T-helper 17 cell (primary cell): ENCODE data around the gene ITPKB. TPM values are rescaled to one million over a fixed set of nuclear protein-coding genes. Genes with fewer than 3 reads are reported as not detected.

ENCODE experiments used
- ATAC-seq: fragments of 150-1000 bp; cut with Tn5 transposase; 2 replicates; pipeline ENCODE4 v1.10.0; 2021; ENCODE audit warnings: mild to moderate bottlenecking, moderate library complexity
- DNase-seq, 3 donors: peaks; one replicate each; pipeline versions ENCODE4 v3.0.0 to v3.0.0-alpha.2; 2020 to 2021
- H3K9me3 ChIP-seq: one replicate; pipeline ENCODE4 v1.7.0; 2013; ENCODE audit warnings: low read length, mild to moderate bottlenecking; ENCODE audit not compliant: control insufficient read depth, poor library complexity, severe bottlenecking
- H3K27ac Mint-ChIP-seq: one replicate; pipeline ENCODE4 v1.8.0; 2022; ENCODE audit warnings: mild to moderate bottlenecking, moderate library complexity, mixed read lengths
- H3K27me3 Mint-ChIP-seq: one replicate; pipeline ENCODE4 v1.8.0; 2022; ENCODE audit warnings: mixed read lengths
- H3K36me3 Mint-ChIP-seq: one replicate; pipeline ENCODE4 v1.8.0; 2022; ENCODE audit warnings: low read depth, mixed read lengths
- H3K4me1 Mint-ChIP-seq: one replicate; pipeline ENCODE4 v1.8.0; 2022; ENCODE audit warnings: mild to moderate bottlenecking, mixed read lengths
- H3K4me3 Mint-ChIP-seq: one replicate; pipeline ENCODE4 v1.8.0; 2022; ENCODE audit warnings: mild to moderate bottlenecking, moderate library complexity, mixed read lengths
- total RNA-seq, 4 donors: library from RNA in 2 of 4; stranded (reverse) in 2 of 4; gene quantifications; one replicate each; pipeline ENCODE4 v1.2.3 and lab custom pipeline; 2022 to 2026

ITPKB gene
- total RNA-seq (100 to 1,000 TPM; 128 to 166 TPM), total RNA-seq (lab: John Stamatoyannopoulos, UW) (258 to 412 reads per million in 2 donors)

DNA sequence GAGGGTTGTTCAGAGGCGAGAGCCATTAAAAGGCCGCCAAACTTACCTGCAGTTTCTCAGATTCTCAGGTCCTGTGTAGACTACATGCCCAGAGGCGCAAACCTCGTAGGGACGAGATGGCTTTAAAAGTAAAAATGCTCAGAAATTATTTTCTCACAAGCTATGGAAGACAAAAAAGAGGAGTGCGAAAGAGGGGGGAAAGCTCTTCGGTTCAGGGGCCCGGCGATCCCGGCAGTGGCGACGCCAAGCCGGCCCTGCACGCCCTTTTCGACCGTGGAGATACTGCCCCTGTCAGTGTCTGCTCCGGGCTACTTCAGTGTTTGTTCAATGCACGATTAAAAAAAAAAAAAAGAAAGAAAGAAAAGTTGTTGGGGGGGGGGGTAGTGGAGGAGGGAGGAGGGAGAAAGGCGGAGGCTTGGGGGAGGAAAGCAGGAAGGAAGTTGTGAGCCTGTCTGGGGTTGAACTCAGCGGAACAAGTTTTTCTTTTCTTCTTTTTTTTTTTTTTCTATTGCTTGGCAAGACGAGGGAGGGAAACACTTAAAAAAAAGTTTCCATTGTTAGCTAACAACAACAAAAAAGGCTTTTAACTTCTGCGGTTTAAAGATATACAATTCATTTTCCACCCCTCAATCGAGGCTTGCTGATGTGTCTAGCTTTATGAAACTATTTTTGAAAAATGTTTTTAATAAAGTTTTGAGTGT lies at the start of gene ITPKB:
Gene ITPKB, minus strand, starts transcription at position 288 of the 701 bp plus-strand sequence. CDS start 1,824 bp downstream, outside the sequence.
- peak; percentile 32 to 68 (median 44) for DNase-seq
- peaks cover 5% of the 10 kb centered on the region for H3K36me3 Mint-ChIP-seq
- no peaks in the 10 kb centered on the region for H3K27me3 Mint-ChIP-seq
- peak within 1 kb of the TSS; percentile 97 for H3K27ac Mint-ChIP-seq
- peak; percentile 75 for ATAC-seq
- peak within 1 kb of the TSS; percentile 96 for H3K4me3 Mint-ChIP-seq
- no peaks in the 10 kb centered on the region for H3K9me3 ChIP-seq
- H3K4me1 Mint-ChIP-seq = peaks cover 22% of the 10 kb centered on the region

DNA sequence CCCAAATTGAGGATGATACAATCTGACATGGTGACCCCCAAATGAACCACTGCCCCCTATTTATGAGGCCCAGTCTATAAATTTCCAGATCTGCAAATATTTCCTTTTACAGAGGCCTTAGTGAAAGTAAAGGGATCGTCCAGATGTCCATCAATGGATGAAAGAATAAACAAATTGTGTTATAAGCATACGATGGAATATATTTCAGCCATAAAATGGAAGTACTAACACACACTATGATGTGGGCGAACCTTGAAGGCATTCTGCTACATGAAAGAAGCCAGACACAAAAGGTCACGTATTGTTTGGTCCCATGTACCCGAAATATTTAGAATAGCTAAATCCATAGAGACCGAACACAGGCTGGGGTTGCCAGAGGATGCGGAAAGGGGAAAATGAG lies 48.6 kb upstream of the ITPKB start:
- DNase-seq = no peak
- no peaks in the 10 kb centered on the region for H3K9me3 ChIP-seq
- no peak overlapping the region for H3K4me3 Mint-ChIP-seq
- no peak for ATAC-seq
- H3K36me3 Mint-ChIP-seq = no peaks in the 10 kb centered on the region
- no peaks in the 10 kb centered on the region for H3K27me3 Mint-ChIP-seq
- peaks cover 4% of the 10 kb centered on the region for H3K4me1 Mint-ChIP-seq
- no peak overlapping the region for H3K27ac Mint-ChIP-seq

DNA sequence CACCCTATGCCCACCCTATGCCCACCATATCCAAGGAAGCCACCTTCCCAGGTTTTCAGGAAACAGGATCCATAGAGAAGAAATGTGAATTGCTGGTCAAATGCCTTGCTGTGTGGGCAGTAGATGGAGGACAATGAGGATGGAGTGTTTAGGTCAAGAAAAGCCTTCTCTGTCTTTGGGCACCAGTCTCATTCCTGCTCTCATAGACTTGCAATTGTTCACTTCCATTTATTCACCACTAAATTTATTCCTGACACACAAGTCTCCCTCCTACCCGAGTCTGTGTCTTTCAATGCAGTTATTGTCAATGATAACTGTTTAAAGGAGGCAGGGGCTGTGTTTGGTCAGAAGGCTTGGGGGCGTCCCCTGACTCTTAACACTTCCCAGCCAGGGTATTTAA lies 48.0 kb upstream of the ITPKB start:
- ATAC-seq = no peak
- Mint-ChIP-seq H3K36me3 (no peaks in the 10 kb centered on the region), H3K4me3 (no peak overlapping the region), H3K4me1 (peaks cover 4% of the 10 kb centered on the region), H3K27me3 (no peaks in the 10 kb centered on the region), H3K27ac (no peak overlapping the region)
- no peaks in the 10 kb centered on the region for H3K9me3 ChIP-seq
- no peak for DNase-seq

DNA sequence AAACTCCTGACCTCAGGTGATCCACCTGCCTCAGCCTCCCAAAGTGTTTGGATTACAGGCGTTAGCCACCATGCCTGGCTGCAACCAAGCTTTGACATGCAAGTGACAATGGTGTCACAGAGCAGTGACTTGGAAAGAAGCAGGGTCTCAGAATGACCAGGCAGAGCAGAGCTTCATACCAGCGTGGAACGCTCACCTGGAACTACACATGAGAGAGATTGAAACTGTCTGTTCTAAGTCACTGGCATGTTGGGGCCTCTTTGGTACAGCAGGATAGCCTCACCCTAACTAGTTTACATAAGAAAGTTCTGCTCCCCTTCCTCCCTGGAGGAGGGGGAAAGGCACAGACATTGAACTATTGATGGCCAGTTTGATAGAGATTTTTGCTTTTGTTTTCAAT lies 47.5 kb upstream of the ITPKB start:
- H3K27me3 Mint-ChIP-seq = no peaks in the 10 kb centered on the region
- no peak overlapping the region for H3K4me3 Mint-ChIP-seq
- H3K9me3 ChIP-seq = no peaks in the 10 kb centered on the region
- no peak overlapping the region for H3K27ac Mint-ChIP-seq
- DNase-seq = no peak
- no peaks in the 10 kb centered on the region for H3K36me3 Mint-ChIP-seq
- H3K4me1 Mint-ChIP-seq = peaks cover 4% of the 10 kb centered on the region
- no peak for ATAC-seq

DNA sequence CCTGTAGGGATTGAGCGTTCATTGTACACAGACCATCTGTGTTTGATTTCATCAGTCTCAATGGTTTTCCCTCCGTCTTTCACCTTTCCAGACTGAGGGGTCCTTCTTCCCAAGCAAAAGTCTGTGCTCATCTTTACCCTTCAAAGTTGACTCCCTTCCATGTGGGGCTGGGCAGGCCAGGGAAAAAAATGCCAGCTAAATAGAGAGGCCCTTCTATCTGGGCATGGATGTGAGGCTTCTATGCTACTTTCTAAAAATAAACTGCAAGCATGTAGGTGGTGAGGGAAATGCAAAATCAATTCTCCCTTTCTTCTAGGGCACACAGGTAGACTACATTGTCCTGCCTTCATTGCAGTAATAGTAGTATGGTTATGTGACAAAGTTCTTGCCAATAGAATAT lies 46.7 kb upstream of the ITPKB start:
- Mint-ChIP-seq H3K4me1 (peaks cover 6% of the 10 kb centered on the region), H3K36me3 (no peaks in the 10 kb centered on the region), H3K4me3 (no peak overlapping the region), H3K27me3 (no peaks in the 10 kb centered on the region), H3K27ac (no peak overlapping the region)
- no peak for DNase-seq
- ATAC-seq = no peak
- H3K9me3 ChIP-seq = no peaks in the 10 kb centered on the region

DNA sequence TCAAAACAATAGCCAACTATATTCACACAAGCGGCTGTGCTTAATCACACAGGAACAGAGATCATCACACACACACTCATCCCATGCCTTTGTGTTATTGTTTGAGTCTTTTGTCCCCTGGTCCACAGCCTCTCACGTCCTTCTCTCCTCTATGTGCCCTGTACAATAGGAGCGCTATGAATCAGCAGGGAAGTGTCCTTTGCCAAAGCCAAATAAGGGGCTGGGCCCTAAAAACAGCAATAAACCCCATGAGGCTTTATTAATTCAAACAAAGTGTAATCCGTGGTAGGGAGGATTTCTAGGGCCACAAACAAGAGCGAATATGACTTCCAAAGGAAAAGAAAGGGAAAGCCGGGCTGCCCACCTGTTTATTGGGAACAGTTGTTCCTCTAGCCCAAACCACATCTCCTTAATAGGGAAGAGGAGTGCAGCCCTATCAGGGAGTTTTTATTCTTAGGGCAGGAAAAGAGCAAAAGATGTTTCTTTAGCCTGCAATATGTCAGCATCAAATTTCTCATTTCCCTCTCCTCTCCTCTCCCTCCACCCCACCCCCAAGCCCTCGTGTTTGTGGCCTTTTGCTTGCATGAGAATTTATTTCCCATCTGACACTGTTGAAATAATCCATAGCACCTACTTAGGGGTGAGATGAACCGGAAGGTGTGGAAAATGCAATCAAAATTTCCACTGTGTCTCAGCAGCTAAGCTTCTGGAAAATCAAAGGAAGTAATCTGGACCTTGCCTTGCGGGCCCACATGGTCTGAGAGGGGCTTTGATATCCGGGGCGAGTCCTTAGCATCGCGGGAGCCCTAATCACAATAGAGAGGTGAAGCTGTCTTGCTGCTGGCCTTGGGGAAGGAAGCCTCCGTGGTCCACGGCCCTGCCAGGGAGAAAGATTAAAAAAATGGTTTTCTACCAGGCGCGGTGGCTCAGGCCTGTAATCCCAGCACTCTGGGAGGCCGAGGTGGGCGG lies 45.3 kb upstream of the ITPKB start:
- DNase-seq = no peak
- ATAC-seq = no peak
- Mint-ChIP-seq H3K27ac (no peak overlapping the region), H3K4me3 (no peak overlapping the region), H3K4me1 (peaks cover 16% of the 10 kb centered on the region), H3K36me3 (no peaks in the 10 kb centered on the region), H3K27me3 (no peaks in the 10 kb centered on the region)
- H3K9me3 ChIP-seq = no peaks in the 10 kb centered on the region

DNA sequence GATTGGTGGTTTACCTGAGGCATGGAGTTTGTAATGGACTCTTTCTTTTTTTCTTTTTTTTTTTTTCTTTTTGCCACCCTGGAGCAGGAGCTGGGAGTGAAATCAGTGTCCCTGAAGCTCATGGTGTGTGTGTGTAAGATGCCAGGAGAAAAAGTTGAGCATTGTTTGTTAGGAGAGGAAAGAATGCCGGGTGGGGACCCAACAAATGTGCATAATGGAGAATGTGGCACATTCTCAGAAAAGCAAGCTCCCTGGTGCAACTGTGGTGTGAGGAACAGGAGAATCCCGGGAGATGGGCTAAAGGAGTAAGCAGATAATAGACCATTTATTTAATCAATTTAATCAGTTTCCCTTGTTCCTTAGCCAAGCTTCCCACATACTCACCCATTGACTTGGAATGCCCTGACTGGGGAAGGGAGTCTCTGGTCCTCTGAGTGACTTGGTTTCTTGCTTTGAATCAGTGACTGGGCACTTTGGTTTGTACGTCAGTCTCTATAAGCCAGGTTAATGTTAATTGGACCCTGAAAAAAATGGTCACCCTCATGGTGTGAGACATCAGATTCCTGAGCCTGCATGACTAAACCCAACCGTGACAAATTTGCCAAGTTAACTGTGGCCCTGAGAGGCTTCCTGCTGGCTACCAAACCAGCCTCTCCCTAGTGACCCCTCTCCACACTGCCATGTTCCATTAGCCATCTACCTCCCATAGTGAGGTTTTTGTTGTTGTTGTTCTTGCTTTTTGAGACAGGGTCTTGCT lies 43.9 kb upstream of the ITPKB start:
- Mint-ChIP-seq H3K4me3 (no peak overlapping the region), H3K27me3 (no peaks in the 10 kb centered on the region), H3K36me3 (no peaks in the 10 kb centered on the region), H3K4me1 (peaks cover 13% of the 10 kb centered on the region), H3K27ac (no peak overlapping the region)
- DNase-seq = no peak
- no peaks in the 10 kb centered on the region for H3K9me3 ChIP-seq
- no peak for ATAC-seq

DNA sequence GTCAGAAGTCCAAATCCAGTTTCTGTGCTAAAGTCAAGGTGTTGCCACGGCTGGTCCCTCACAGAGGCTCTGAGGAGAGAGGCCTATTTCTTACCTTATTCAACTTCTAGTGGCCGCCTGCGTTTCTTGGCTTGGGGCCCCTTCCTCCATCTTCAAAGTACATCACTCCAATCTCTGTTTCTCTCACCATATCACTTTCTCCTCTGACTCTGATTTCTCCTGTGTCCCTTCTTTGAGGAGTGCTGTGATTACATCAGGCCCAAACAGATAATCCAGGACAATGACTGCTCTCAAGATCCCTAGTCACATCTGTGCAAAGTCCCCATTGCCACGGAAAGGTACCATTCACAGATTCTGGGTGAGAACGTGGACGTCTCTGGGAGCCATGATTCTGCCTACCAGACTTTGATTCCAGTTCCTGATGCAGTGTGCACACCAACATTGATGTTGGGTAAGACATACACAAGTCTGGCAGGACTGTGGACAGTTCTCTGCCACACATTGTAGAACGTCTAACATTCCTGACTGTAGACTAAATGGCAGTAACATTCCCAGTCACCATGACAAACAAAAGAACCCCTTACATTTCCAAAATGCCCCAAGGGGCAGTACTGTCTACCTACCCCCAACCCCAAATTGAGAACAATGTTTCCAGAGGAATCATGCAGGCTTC lies 43.0 kb upstream of the ITPKB start:
- Mint-ChIP-seq H3K27ac (no peak overlapping the region), H3K4me3 (no peak overlapping the region), H3K4me1 (peaks cover 13% of the 10 kb centered on the region), H3K27me3 (no peaks in the 10 kb centered on the region), H3K36me3 (no peaks in the 10 kb centered on the region)
- no peaks in the 10 kb centered on the region for H3K9me3 ChIP-seq
- DNase-seq = no peak
- ATAC-seq = no peak

DNA sequence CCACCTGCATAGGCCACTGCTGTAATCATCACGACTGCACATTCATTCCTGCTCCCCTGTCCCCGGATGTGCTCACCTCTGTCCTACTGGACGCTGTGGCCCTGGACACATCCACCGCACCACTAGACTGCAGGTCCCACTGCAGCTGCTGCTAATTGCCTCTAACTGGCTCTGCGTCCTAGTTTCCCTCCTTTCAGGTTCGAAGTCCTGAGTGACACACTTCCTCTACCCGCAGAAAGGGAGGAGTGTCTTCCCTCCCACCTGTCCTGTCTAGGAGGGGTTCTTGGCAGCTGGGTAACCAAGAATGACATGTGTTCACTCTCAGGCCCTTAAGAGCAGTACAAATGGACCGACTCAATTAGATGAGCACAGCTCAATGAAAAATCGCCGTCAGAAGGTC lies 40.5 kb upstream of the ITPKB start:
- Mint-ChIP-seq H3K4me3 (no peak overlapping the region), H3K4me1 (peaks cover 13% of the 10 kb centered on the region), H3K27ac (peak overlapping the region; percentile 61), H3K27me3 (no peaks in the 10 kb centered on the region), H3K36me3 (no peaks in the 10 kb centered on the region)
- ATAC-seq (no peak), DNase-seq (no peak)
- H3K9me3 ChIP-seq = no peaks in the 10 kb centered on the region

DNA sequence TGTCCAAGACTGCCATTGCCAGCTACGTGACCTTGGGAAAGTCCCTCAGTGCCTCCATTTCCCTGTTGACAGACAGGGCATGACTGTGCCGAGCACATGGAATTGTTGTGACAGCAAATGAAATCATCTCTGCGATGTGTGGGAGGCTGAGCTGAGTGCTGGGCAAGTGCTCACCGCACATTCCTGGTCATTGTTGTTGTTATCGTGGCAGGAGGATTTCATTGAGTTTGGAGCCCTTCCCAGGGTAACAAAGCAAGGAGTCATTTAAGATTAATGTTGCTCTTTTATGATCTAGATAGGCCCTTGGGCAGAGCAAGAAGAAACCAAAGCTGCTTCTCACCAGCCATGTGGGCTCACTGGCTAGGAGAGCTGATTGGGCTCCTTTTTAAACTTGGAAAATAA lies 39.6 kb upstream of the ITPKB start:
- DNase-seq = no peak
- no peak overlapping the region for H3K4me3 Mint-ChIP-seq
- H3K27ac Mint-ChIP-seq = peak overlapping the region; percentile 34
- no peaks in the 10 kb centered on the region for H3K9me3 ChIP-seq
- H3K27me3 Mint-ChIP-seq = no peaks in the 10 kb centered on the region
- H3K4me1 Mint-ChIP-seq = peaks cover 13% of the 10 kb centered on the region
- H3K36me3 Mint-ChIP-seq = no peaks in the 10 kb centered on the region
- ATAC-seq = no peak

DNA sequence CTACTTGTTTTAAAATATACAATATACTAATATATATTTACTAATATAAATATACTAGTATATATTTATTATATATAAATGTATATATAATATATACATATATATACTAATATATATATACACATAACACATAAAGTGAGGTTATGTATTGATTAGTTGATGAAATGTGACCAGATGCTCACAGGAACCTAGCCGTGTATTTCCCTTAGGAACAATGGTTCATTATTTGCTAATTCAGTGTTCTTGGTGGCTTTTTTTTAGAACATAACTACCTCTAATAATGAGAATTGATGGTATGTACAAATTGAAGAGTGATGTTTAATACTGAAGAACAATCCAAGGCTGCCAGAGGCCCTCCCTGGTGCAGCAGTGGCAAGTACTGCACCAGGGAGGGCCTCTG lies 37.9 kb upstream of the ITPKB start:
- Mint-ChIP-seq H3K27me3 (no peaks in the 10 kb centered on the region), H3K4me3 (no peak overlapping the region), H3K4me1 (peaks cover 13% of the 10 kb centered on the region), H3K27ac (no peak overlapping the region), H3K36me3 (no peaks in the 10 kb centered on the region)
- DNase-seq (no peak), ATAC-seq (no peak)
- H3K9me3 ChIP-seq = no peaks in the 10 kb centered on the region

DNA sequence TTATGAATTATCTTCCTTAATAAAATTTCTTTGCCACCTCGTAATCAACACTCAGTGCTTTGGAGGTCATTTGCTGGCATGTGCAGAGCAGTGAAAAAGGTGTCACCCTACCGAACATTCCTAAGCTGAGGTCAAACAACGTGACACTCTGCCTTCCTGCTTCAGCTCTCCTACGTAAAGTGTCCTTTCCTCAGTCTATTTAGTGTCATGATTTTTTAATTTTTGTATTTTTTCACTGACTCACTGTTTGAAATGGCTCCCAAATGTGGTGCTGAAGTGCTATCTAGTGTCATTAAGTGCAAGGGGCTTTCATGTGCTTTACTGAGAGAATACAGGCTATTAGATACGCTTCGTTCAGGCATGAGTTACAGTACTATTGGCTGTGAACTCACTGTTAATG lies 37.0 kb upstream of the ITPKB start:
- peaks cover 13% of the 10 kb centered on the region for H3K4me1 Mint-ChIP-seq

More for the DNA sequence above, 37.0 kb upstream of the ITPKB start:
- Mint-ChIP-seq H3K27ac (no peak overlapping the region), H3K4me3 (peak overlapping the region; percentile 5), H3K36me3 (no peaks in the 10 kb centered on the region), H3K27me3 (no peaks in the 10 kb centered on the region)
- no peak for DNase-seq
- no peak for ATAC-seq
- H3K9me3 ChIP-seq = no peaks in the 10 kb centered on the region
